Fibroblast of skin of left biceps (primary cell): ENCODE data around the gene DEFB113.
"Not testable (repeated sequence)": the region's sequence is repeated elsewhere in the genome, so short reads cannot be mapped to it uniquely, and the experiment has no call there.

Experiments used
- DNase-seq, 2 experiments: peaks; one replicate each; pipeline ENCODE4 v3.0.0-alpha.2; 2013; ENCODE audit warnings: low read depth in 2 of 2

Gene DEFB113, protein sequence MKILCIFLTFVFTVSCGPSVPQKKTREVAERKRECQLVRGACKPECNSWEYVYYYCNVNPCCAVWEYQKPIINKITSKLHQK

DNA sequence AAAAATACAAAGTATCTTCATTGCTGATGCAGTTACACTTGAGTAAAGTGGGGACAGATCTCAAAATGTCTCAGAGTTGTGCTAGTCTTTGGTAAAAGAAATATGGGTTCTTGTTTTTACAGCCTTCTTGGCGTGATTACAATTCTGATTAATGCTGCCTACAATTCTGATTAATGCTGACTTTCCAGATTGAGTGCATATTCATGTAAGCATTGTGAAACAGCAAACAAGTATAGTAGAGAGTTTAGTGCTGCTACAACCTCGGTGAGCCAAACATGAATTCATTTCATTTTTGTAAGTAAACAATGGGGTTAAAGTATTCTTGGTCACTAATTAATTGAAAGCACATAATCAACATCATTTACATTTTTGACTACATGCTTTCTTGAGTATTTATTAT is at the start of gene DEFB113:
Gene DEFB113 (minus strand): TSS at position 21 of the 400 bp plus-strand sequence. CDS start 0 bp downstream, at position 21.
- DNase-seq, result no peak

DNA sequence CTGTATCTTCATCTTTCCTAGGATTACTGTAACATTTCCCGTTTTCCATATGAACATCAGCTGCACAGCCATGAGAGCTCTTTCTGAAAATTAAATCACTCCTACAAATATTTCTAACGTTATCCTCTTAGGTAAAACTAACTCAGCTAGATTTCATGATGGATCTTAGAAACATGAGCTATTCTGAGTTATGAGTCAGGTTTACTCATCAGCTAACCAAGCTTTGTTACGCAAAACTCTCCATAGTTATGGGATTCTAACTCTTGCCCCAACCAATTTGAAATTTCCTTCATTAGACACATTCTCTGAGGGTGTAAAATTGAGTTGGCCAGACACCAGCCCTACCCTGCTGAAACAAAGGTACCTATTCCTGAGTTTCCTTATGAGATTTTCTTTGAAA is 38.4 kb upstream of the DEFB113 start:
- DNase-seq, result peak; percentile 2 to 8

DNA sequence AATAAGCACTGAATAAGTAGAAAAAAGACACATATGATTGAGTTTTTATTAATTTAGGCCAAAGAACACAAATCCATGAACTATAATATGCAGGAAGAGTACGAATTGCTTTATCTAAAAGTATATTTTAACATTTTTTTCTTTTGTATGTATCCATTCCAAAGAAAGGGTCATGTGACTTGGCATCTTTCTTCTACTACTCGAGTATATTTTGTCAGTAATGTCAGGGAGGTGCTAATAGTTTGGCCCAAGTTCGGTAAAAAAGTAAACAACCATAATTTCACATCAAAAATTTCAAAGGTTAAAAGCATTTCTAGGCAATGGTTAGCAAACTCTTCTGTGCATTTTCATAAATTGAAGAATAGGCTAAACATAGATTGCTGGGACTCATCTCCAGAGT is 33.7 kb upstream of the DEFB113 start:
- no peak for DNase-seq

DNA sequence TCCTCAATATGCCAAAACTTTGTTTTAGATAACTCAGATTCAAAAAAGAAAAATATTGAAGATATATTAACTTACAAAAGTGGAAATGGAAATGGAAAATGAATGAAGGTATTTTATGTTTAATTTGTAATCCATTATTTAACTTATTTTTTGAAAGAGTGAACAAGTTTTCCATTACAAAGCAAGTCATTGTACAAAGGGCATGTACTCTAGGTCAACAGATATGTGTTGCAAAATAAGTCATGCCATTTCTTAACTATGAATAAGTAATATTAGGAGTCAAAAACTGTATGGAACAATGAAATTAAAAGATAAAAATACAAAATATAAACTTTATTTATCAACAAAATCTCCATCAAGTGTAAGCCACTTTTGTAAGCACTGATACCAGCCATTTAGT is 25.9 kb upstream of the DEFB113 start:
- DNase-seq, result no peak

DNA sequence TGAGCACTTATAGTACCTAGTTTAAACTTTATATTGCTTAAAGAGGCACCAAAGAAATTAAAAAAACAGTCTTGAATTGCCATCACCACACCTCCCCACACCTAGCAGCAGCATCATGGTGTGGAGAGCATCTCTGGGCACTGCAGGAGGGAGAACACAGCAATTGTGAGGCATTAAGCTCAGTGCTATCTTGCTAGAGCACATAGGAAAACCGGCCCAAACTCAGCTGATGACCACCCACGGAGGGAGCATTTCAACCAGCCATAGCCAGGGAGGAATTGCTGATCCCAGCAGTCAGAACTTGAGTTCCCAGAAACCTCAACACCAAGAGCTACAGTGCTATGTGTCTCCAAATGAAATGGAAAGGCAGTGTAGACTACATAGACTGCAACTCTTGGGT is 19.5 kb upstream of the DEFB113 start:
- no peak for DNase-seq

DNA sequence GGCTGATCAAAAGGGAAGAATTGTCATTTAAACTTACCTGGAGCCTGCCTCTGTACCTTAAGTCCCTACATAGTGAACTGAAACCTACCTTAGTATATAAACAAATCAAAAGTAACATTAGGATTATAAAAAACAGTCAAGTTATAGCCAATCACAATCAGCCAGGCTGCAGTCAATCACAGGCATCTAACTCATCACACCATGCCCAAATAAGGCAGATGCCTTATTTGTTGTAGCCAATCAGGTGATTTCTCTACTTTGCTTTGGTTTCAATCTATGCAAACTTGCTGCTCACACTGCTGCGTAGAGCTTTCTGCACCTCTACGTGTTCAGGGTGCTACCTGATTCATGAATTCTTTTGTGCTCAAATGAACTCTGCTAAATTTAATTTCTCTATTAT is 18.3 kb upstream of the DEFB113 start:
- DNase-seq, result no peak

DNA sequence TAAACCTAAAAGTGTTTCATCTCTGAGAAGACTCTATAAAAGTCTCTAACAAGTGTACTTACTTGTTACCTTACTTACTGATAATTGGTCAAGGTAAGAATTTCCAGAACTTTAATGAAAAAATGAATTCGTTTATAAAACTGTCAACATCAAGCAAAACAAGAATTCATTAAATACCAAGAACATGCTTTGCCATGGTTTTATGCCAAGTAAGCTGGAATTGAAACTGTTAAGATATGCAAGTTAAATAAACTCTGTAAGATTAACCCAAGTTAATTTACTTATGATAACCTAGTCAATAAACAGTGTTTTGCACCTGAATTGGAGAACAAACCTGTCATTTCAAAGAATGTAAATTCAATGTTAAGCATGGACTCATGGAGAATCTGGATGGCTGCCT is 17.1 kb upstream of the DEFB113 start:
- DNase-seq, result no peak

DNA sequence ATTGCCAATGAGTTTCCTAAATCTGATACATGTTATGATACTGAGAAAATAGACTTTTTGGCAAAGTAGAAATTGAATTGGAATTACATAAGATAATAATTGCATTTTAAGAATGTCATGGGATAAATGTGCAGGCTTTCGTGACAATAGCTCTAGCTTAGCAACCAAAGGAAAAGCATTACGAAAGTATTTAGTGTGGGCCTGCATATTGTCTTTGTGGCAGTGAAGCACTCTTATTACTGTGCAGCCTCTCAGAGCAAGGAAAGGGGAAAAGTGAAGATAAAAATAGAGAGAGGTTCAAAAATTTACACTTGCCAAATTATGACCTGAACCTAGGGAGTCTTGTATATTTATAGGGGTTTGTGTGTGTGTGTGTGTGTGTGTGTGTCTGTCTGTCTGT is 12.6 kb upstream of the DEFB113 start:
- DNase-seq, result no peak

DNA sequence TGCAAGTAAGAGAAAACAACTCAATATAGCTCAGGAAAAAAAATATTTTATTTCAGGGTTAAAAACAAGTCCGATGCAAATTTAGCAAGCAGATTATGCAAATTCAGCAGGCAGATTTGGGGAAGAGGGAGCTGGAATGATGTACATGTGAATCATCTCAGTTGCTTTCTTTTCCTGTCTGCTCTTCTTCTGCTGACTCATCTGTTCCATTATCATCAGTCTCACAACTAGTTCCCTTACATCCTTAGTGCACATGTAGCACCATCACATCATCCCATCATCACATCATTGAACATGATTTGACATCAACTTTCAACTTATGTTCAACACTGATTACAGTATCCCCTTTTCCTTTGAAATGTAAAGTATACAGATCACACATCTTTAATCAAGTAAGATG is 11.5 kb upstream of the DEFB113 start:
- DNase-seq, result no peak

DNA sequence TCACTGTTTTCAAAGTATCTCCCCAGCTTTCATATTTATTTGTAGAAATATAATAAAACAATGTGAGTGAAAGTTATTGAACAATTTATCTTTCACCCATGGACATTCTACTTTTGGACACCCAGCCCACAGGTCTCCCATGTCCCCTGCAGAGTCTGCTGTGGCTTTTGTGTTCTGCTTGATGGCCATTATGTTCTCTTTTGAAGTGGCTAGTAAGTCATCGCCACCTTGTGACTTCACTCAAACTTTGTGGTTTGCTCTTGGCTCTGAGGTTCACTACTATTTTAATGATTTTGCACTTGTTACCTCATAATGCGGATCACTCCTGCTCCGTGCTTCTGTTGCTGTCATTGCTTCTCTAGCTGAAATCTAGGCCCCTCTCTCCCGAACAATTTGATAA is 10.2 kb upstream of the DEFB113 start:
- no peak for DNase-seq

DNA sequence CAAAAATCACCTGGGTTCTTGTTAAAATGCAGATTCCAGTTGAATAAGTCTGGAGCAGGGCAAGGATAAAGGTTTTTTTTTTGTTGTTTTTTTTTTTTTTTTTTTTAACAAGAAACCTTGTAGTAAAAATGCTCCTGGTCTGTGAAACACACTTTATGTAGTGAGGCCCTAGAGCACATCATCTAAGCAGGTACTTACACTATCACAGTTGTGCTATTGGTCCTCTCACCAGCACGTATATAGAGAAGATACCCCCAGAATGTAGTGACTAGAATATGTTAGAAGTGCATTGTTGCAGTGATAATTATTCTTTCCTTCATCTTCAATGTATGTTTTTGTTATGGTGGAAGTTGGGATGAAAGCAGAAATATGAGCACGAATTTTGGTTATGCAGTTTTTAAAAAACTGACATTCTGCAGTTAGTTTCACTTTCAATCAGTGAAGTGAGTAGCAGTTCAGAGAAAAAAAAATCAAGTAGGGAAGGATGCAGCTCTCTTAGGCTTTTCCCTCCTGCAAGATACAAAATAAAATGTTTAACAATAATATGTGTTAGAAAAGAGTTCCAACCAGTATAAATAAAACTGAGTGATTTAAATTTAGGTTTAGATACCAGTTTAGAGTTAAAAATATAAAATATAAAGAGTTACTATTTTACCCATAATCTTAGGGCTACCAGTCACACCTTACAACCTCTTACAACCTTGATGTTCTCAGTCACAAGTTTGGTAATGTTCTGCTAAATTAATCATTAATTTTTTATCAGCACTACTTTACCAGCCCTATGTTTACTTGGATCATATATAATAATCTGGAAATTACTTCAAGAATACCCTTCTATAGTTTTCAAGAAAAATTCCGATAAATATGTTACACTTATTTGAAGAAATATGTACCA is 9.2 kb upstream of the DEFB113 start:
- no peak for DNase-seq

DNA sequence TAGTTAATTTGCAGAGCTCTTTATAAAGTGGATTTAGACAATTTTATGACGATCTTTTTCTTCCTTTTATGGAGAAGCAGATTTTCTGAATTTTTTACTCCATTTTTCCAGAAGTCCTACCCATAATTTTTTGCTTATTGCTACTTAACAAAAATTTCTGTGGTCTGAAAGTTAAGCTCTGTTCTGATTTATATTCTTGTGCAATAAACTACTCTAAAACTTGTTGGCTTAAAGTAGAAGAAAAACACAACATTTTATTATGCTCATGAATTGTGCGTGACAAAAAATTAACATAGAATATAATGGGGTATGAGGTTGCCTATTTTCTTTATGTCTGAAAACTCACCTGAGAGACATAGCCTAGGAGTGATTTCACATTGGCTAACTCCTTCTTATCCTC is 2.6 kb downstream of the DEFB113 start:
- DNase-seq, result no peak

DNA sequence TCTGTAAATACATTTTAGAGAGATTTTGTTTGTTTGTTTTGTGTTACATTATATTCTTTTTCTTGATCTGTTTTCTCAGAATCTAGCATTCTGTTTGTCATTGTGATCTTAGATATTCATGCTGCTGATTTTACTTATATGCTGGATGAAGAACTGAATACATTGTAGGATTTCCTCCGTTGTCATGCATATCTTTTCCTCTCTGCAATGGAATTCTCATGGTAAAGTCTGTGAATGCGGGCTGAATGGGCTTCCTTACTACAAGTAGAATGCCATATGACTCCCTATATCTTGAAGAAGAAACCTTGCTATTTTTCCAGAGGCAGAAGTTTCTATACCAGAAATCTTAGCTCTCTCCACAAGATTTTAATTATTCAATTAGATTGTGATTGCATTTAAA is 3.1 kb downstream of the DEFB113 start:
- no peak for DNase-seq

DNA sequence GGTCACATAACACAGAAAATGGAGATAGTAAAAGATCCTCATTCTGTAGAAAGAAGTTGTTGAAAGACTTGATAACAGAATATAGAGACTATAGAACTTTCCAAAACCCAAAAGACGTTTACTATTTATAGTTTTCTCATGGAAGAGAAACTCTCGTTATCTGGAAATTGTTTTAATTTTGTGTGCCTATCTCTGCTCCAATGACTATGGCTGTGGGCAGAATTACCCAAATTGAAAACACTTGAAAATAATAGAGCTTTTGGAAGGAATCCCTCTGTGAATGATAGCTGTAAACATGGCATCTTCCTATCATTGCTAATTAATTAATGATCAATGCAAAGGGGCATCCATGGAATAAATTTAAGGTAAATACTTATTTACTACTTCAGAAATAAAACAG is 5.4 kb downstream of the DEFB113 start, which contains the start of gene DEFB114:
Gene DEFB114 (minus strand): TSS at position 101 of the 400 bp plus-strand sequence. CDS start 59 bp downstream, at position 42.
- no peak for DNase-seq

DNA sequence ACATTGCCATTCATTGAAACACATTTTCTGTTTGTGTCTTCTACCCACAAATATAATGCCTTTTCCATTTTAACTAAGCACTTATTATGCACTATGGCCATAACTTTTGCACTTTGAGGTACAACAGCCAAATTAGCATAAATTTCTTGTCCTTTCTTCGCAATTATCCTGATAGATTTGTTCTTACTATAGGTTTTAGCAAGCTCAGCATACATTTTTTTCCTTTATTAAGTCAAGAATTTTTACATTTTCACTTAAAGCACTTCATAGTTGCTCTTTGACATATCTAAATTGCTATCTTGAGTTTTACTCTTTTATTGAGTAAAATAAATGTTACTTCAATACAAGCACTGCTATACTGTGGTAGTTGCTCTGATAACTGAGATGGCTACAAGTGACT is 11.2 kb downstream of the DEFB113 start:
- no peak for DNase-seq

DNA sequence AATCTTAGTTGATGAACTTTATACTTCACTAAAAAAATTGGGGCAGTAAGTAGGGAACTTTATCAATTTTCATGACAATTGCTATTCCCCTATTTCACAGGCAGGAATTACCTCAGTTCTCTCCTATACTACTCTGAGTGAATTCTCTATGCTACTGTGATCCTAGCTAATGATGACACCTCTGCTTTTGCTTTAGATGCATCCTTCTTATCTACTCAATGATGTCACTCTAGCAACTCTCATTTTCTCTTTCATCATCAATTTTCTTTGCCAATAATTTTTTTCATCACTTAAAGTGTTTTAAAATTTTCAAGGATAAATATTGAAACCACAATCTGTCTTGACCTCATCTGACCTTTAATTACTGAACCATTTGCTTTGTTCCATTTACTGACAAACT is 13.6 kb downstream of the DEFB113 start:
- DNase-seq, result no peak

DNA sequence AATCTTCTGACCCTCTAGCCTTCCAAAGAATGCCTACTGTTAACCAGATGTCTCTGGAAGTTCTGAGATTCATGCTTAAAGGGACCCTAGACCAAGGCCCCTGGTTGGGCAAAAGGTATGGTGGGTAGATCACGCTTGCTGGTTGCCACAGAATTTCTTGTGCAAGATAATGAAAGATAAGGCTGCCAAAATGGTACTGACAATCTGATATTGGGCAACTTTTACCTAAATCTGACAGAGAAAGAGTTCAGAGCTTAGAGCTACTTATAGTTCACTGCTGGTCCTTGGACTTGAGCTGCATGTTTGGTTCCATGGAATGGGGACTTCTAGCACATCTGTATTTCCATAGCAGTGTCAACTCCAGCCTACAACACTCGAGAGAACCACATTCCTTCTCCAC is 17.5 kb downstream of the DEFB113 start:
- DNase-seq, result no peak

DNA sequence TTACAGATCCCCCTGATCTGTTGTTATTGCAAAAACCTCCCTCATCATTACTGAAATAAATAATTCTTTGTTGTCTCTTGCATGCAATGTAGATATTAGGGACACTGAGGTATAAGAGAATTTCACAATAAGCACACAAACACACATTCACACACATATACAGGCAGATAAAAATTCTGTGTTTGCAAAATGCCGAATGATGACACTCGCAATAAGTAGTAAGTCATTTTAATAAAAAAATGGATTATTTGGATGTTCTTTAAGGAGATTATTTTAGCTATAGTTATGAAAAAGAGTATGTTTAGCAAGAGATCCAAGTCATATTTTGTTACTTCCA is 19.0 kb downstream of the DEFB113 start:
- no peak for DNase-seq

DNA sequence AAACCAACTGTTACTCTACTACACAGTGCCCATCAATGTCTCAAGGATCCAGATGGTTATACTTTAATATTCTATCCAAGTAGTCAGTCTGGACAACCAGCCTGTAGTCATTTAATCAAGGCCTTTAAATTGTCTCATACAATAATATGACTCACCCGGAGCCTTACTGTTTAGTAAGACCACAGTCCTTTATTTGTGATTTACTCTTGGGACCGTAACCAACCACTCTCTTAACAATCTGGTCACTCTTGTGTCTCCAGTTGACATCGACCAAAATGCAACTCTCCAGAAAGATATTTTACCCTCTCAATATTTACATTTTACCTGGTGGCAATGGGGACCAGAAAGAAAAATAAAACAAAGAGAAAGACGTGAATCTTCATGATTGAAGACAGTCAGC is 20.4 kb downstream of the DEFB113 start:
- no peak for DNase-seq

DNA sequence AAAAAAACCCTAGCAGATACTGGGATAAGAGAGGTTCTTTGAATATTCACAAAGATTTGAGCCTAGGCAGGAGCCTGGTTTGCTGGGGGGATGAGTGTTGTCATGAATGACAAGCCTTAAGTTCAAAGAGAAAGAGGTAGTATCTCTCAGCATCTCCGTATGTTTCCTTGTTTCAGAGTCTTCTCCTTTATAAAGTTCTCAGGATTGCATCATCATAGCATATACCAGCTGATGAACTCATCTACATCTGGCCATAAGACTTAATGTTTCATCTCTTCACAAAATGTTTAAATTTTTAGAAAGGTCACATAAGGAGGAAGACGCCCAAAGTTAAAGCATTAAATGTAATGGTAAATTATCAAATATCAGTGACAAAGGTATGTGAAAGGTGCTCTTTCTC is 22.6 kb downstream of the DEFB113 start:
- DNase-seq, result no peak

DNA sequence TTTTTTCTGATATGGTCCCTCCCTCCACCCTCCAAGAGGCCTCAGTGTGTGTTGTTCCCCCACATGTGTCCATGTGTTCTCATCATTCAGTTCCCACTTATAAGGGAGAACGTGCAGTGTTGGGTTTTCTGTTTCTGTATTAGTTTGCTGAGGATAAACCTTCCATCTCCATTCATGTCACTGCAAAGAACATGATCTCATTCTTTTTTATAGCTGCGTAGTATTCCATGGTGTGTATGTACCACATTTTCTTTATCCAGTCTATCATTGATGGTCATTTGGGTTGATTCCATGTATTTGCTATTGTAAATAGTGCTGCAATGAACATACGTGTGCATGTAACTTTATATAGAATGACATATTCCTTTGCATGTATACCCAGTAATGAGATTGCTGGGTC is 25.4 kb downstream of the DEFB113 start:
- DNase-seq, result not testable (repeated sequence)

DNA sequence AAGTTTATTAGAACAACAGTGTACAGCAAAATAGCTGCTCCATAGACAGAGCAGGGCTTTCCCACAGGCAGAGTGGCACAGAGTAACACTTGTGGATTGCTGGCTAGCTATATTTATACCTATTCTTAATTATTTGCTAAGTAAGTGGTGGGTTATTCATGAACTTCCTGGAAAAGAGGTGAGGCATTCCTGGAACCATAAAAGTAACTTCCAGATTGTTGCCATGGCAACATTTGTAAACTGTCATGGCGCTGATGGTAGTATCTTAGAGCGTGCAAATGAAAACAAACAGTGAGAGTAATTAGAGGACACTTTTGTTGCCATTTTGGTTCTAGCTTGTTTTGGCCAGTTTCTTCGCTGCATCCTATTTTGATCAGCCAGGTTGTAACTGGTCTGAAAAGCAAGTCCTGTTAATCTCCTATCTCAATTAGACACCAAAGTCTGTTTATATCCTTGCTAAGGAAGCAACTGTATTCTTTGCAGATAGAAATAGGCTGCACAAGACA is 29.4 kb downstream of the DEFB113 start:
- DNase-seq, result no peak

DNA sequence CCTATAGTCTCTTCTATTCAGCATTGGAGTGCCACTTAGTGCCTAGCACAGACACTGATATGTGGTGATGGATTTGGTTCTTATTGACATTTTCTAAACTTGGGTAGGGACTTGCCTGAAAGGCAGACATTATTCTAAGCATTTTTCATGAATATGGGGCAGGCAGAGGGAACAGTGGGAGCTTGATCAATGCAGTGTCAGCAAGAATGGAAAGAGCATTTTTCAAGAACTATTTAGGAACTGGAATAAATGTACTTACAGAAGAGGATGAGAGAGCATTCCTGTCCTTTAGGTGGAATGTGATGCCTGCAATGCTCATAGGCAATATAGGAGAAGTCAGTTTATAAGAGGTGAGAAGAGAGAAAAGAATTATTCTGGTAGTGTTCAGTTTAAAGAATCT is 31.6 kb downstream of the DEFB113 start:
- no peak for DNase-seq

DNA sequence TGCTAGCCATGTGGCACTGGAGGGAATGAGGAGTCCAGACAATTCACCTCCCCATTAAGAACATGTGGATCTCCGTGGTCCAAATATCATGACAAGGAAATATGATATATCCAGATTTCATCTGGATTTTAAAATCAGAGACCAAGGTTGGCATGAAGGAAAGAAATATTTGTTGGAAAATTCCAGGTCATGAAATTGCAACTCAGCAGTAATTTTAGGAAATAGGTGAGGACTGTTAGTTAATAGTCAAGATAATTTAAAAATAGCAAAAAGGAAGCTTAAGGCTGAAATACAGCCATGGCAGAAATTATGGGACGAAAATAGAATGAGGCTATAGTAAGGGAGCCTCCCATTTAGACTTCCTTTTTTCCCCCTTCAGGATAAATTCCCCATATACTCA is 32.4 kb downstream of the DEFB113 start:
- no peak for DNase-seq
